ENCODE data around the gene SLC35F1. TPM values are rescaled to one million over a fixed set of nuclear protein-coding genes. Genes with fewer than 3 reads are reported as not detected.

SLC35F1 gene
- total and polyA plus RNA-seq, 4 donors, result 0.01 to 0.09 (median 0.08) TPM; not detected in 1

DNA sequence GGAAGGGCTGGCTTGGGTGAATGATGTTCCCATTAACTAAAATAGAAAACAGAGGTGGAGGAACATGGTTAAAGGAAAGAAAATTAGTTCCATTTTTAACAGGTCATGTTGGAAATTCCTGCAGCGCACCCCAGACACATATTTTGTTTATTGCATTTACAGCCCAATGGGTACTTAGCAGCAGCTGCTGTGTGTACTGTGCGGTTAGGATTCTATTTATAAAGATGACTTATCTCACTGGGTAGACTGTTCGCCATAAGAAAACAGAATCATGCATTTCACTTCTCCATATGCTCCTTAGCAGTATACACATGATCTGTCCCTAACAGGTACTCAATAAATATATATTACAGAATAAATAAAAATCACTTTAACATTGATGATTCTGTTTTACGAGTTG, 135.8 kb downstream of the SLC35F1 start:
- 70% methylated on average over 4 of the region's 4 CpGs for WGBS
- H3K9me3 ChIP-seq (ENCODE audit: control insufficient read depth in 4 of 4, low read length in 3 of 4), result no peaks in the 10 kb centered on the region
- no peaks in the 10 kb centered on the region for H3K27me3 ChIP-seq (ENCODE audit: control insufficient read depth in 4 of 4, insufficient read depth in 4 of 4, low read length in 3 of 4)
- no peak overlapping the region for H3K4me3 ChIP-seq (ENCODE audit: low read depth in 1 of 3, low read length in 3 of 3)
- no peak for DNase-seq (ENCODE audit: low spot score)
- TF ChIP-seq FOXA2 (IDR thresholded peaks at IDR 0.05), result no peak
- TF ChIP-seq TAF1 (conservative IDR thresholded peaks at IDR 0.05), result no peak
- no peak for TF ChIP-seq EGR1 (IDR thresholded peaks at IDR 0.05; ENCODE audit: low read depth in 2 of 2)
- TF ChIP-seq GABPA (IDR thresholded peaks at IDR 0.05 in 1 of 2, conservative IDR thresholded peaks at IDR 0.05 in 1 of 2), result no peak
- no peak for TF ChIP-seq SP1 (IDR thresholded peaks at IDR 0.05)
- no peak for TF ChIP-seq RAD21 (IDR thresholded peaks at IDR 0.05)
- TF ChIP-seq, protein P1, sequence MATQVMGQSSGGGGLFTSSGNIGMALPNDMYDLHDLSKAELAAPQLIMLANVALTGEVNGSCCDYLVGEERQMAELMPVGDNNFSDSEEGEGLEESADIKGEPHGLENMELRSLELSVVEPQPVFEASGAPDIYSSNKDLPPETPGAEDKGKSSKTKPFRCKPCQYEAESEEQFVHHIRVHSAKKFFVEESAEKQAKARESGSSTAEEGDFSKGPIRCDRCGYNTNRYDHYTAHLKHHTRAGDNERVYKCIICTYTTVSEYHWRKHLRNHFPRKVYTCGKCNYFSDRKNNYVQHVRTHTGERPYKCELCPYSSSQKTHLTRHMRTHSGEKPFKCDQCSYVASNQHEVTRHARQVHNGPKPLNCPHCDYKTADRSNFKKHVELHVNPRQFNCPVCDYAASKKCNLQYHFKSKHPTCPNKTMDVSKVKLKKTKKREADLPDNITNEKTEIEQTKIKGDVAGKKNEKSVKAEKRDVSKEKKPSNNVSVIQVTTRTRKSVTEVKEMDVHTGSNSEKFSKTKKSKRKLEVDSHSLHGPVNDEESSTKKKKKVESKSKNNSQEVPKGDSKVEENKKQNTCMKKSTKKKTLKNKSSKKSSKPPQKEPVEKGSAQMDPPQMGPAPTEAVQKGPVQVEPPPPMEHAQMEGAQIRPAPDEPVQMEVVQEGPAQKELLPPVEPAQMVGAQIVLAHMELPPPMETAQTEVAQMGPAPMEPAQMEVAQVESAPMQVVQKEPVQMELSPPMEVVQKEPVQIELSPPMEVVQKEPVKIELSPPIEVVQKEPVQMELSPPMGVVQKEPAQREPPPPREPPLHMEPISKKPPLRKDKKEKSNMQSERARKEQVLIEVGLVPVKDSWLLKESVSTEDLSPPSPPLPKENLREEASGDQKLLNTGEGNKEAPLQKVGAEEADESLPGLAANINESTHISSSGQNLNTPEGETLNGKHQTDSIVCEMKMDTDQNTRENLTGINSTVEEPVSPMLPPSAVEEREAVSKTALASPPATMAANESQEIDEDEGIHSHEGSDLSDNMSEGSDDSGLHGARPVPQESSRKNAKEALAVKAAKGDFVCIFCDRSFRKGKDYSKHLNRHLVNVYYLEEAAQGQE (IDR thresholded peaks at IDR 0.05), result no peak
- no peak for TF ChIP-seq MAX (IDR thresholded peaks at IDR 0.05)
- no peak overlapping the region for H3K27ac ChIP-seq (ENCODE audit: low read depth in 1 of 2, low read length in 2 of 2)
- H3K4me1 ChIP-seq (ENCODE audit: control insufficient read depth in 4 of 4, insufficient read depth in 4 of 4, low read length in 3 of 4), result no peaks in the 10 kb centered on the region
- H3K36me3 ChIP-seq (ENCODE audit: control insufficient read depth in 4 of 4, insufficient read depth in 3 of 4, low read depth in 1 of 4, low read length in 3 of 4), result no peaks in the 10 kb centered on the region
- H3K9ac ChIP-seq (ENCODE audit: low read depth in 1 of 2, low read length in 2 of 2), result no peak overlapping the region

- Histone ChIP-seq H3K9me3 (ENCODE audit: control insufficient read depth in 4 of 4, low read length in 3 of 4) (no peaks in the 10 kb centered on the region), H3K27me3 (ENCODE audit: control insufficient read depth in 4 of 4, insufficient read depth in 4 of 4, low read length in 3 of 4) (no peaks in the 10 kb centered on the region), H3K4me1 (ENCODE audit: control insufficient read depth in 4 of 4, insufficient read depth in 4 of 4, low read length in 3 of 4) (no peaks in the 10 kb centered on the region), H3K36me3 (ENCODE audit: control insufficient read depth in 4 of 4, insufficient read depth in 3 of 4, low read depth in 1 of 4, low read length in 3 of 4) (no peaks in the 10 kb centered on the region), H3K9ac (ENCODE audit: low read depth in 1 of 2, low read length in 2 of 2) (no peak overlapping the region), H3K27ac (ENCODE audit: low read depth in 1 of 2, low read length in 2 of 2) (no peak overlapping the region), H3K4me3 (ENCODE audit: low read depth in 1 of 3, low read length in 3 of 3) (no peak overlapping the region)
- TF ChIP-seq JUND (IDR thresholded peaks at IDR 0.05) (no peak), EGR1 (IDR thresholded peaks at IDR 0.05; ENCODE audit: low read depth in 2 of 2) (no peak), FOXA1 (IDR thresholded peaks at IDR 0.05) (no peak), SP1 (IDR thresholded peaks at IDR 0.05) (no peak), RXRA (IDR thresholded peaks at IDR 0.05) (no peak), TAF1 (conservative IDR thresholded peaks at IDR 0.05) (no peak), CTCF (IDR thresholded peaks at IDR 0.05; ENCODE audit: low read depth, low read length, missing input control) (no peak), YY1 (IDR thresholded peaks at IDR 0.05) (no peak), GABPA (IDR thresholded peaks at IDR 0.05 in 1 of 2, conservative IDR thresholded peaks at IDR 0.05 in 1 of 2) (no peak)
- TF ChIP-seq, protein P2, sequence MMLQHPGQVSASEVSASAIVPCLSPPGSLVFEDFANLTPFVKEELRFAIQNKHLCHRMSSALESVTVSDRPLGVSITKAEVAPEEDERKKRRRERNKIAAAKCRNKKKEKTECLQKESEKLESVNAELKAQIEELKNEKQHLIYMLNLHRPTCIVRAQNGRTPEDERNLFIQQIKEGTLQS (IDR thresholded peaks at IDR 0.05), result no peak
- TF ChIP-seq, protein P3, sequence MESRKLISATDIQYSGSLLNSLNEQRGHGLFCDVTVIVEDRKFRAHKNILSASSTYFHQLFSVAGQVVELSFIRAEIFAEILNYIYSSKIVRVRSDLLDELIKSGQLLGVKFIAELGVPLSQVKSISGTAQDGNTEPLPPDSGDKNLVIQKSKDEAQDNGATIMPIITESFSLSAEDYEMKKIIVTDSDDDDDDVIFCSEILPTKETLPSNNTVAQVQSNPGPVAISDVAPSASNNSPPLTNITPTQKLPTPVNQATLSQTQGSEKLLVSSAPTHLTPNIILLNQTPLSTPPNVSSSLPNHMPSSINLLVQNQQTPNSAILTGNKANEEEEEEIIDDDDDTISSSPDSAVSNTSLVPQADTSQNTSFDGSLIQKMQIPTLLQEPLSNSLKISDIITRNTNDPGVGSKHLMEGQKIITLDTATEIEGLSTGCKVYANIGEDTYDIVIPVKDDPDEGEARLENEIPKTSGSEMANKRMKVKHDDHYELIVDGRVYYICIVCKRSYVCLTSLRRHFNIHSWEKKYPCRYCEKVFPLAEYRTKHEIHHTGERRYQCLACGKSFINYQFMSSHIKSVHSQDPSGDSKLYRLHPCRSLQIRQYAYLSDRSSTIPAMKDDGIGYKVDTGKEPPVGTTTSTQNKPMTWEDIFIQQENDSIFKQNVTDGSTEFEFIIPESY (IDR thresholded peaks at IDR 0.05), result no peak
- no peak for DNase-seq (ENCODE audit: low spot score)
- 32% methylated on average over 2 of the region's 2 CpGs for WGBS
Measured at GRCh38 chr6:118044275-118044674, 137.2 kb downstream of the SLC35F1 start.

Data from liver (tissue), 9 donors.